ENCODE measurements around the gene LTK.
A peak's percentile ranks its signal among the peaks of the same experiment; 100 is the strongest.

The LTK gene

DNA sequence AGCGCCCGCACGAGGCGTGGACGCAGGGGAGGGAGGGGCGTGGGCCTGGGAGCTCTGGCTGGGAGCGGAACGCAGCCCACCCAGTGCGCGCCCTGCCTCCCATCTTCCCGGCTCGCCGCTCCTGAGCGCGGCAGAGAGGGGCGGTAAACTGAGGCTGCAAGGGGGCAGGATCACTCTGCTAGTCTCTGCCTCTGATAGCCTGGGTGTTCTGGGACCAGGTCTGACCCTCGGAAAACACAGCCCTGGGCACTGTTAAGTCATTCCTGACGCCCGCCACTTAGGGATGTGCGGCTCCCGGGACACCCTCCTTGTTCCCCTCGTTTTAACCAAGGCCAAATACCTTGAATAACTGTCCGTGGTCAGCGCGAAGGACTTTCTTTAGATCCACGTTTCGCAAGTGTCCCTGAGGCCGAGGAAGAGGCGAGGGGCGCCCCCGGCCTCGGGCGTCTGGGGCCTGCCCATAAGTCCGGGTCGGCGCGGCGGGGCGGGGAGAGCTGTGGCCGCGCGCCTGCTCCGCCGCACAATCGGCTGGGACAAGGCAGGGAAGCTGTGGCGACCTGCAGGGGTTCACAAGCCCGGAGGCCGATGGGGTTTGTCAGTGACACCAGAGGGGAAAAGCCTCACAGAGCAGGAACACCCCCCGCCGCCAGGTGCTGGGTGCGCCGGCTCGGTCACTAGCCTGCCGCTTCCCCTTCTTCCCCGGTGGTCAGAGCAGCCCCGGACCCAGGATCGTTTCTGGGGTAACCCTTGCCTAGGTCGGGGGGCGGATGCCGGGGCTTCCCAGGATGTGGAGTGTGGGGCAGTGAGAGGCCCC, 18.5 kb downstream of the LTK start:
- ChIA-PET CTCF (interaction anchor here (0.7 kb wide), 1 partner anchor 9 kb away, joined by 5 read pairs; no protein-coding TSS in a partner anchor), POLR2A (ENCODE audit: low non-redundant PET) (no interaction called here)
- TF ChIP-seq CTCF (conservative IDR thresholded peaks at IDR 0.05; ENCODE audit: low read depth): no peak
- no peak for DNase-seq (ENCODE audit: low spot score)
- H3K27ac ChIP-seq: no peak overlapping the region

- peak; percentile 34 for DNase-seq (ENCODE audit: low spot score)
- POLR2A ChIA-PET (ENCODE audit: low non-redundant PET): interaction anchor here (1.5 kb wide), 1 partner anchor 50 kb away, joined by 4 read pairs; the partner anchor contains the start of gene RPAP1
- no peak overlapping the region for H3K27ac ChIP-seq
- TF ChIP-seq CTCF (conservative IDR thresholded peaks at IDR 0.05; ENCODE audit: low read depth): no peak
- CTCF ChIA-PET: interaction anchor here (0.6 to 0.7 kb wide), 3 partner anchors 13 to 546 kb away, joined by 3 to 4 read pairs (median 3); no protein-coding TSS in a partner anchor
Measured at GRCh38 chr15:41494190-41494921, 19.3 kb downstream of the LTK start.

GRCh38 chr15:41493902-41494189, 19.8 kb downstream of the LTK start:
- ChIA-PET CTCF (interaction anchor here (0.6 to 0.7 kb wide), 2 partner anchors 12 to 14 kb away, joined by 3 to 4 read pairs; no protein-coding TSS in a partner anchor), POLR2A (ENCODE audit: low non-redundant PET) (interaction anchor here (1.5 kb wide), 1 partner anchor 50 kb away, joined by 4 read pairs; the partner anchor contains the start of gene RPAP1)
- H3K27ac ChIP-seq: peak overlapping the region; percentile 82
- TF ChIP-seq CTCF (conservative IDR thresholded peaks at IDR 0.05; ENCODE audit: low read depth): no peak
- no peak for DNase-seq (ENCODE audit: low spot score)

GRCh38 chr15:41493205-41493901, 20.3 kb downstream of the LTK start, which contains the start of gene ITPKA:
ITPKA (plus strand) TSS chr15:41493874; CDS start chr15:41493928, 54 bp downstream.
- CTCF ChIA-PET: interaction anchor here (0.7 to 0.8 kb wide), 2 partner anchors 14 to 284 kb away, joined by 4 read pairs; no protein-coding TSS in a partner anchor
- POLR2A ChIA-PET (ENCODE audit: low non-redundant PET): interaction anchor here (1.5 kb wide), 1 partner anchor 51 kb away, joined by 4 read pairs; the partner anchor contains the start of gene RPAP1
- no peak for TF ChIP-seq CTCF (conservative IDR thresholded peaks at IDR 0.05; ENCODE audit: low read depth)

DNA sequence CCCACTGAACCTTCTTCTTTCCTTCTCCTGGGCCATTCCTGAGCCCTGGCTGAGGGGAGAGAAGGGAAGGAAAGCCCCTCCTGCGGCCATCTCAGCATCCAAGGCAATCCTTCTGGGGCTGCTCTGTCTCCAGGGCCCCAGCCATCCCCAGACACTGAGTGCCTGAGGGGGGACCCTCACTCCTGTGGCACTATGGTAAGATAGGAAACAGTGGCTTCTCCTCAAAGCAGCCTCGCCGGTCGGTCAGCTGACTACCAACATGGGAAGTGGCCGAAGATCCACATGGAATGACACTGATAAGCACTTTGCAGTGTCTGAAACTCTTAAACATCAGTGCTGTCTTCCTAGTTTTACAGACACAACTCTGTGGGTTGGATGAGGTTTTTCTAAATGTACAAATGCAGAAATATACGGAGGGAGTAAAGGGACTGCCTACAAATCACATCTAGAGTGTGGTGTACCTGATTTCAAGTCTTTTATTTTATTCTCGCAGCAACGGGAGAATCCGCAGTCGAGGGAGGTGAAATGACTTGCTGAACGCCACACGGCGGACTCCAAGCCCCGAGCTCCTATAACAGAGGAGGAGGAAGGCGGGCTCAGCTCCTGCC, 20.9 kb downstream of the LTK start:
- ChIA-PET POLR2A (ENCODE audit: low non-redundant PET) (interaction anchor here (1.5 kb wide), 1 partner anchor 51 kb away, joined by 4 read pairs; the partner anchor contains the start of gene RPAP1), CTCF (interaction anchor here (0.8 kb wide), 1 partner anchor 284 kb away, joined by 4 read pairs; no protein-coding TSS in a partner anchor)
- no peak for TF ChIP-seq CTCF (conservative IDR thresholded peaks at IDR 0.05; ENCODE audit: low read depth)
- peak overlapping the region; percentile 82 for H3K27ac ChIP-seq
- no peak for DNase-seq (ENCODE audit: low spot score)

More at GRCh38 chr15:41493205-41493901, 20.3 kb downstream of the LTK start, which contains the start of gene ITPKA:
- peak within 1 kb of the TSS; percentile 82 for H3K27ac ChIP-seq
- peak; percentile 73 for DNase-seq (ENCODE audit: low spot score)

Data from RWPE1 (cell line).